D341Med (cell line): Measurements from ENCODE around the gene ATP5F1A.
"Not testable (repeated sequence)": the region's sequence is repeated elsewhere in the genome, so short reads cannot be mapped to it uniquely, and the experiment has no call there.

Source experiments
- DNase-seq: peaks from one replicate; pipeline ENCODE4 v3.0.0; 2012; ENCODE audit warnings: low spot score

Gene ATP5F1A

GRCh38 chr18:46097801-46098615 is at the start of gene ATP5F1A:
Gene ATP5F1A, minus strand, starts transcription at chr18:46098296. Its CDS starts 65 bp downstream, at chr18:46098231.
- DNase-seq: peak; percentile 94

- no peak for DNase-seq
Observed at GRCh38 chr18:46141199-46141598, 43.1 kb upstream of the ATP5F1A start.

GRCh38 chr18:46140173-46140572 is 42.1 kb upstream of the ATP5F1A start:
- DNase-seq: no peak

- DNase-seq: no peak
Observed at GRCh38 chr18:46134920-46135675, 37.0 kb upstream of the ATP5F1A start.

GRCh38 chr18:46133534-46133933 is 35.4 kb upstream of the ATP5F1A start:
- no peak for DNase-seq

- DNase-seq: not testable (repeated sequence)
Observed at GRCh38 chr18:46130549-46130948, 32.5 kb upstream of the ATP5F1A start.

GRCh38 chr18:46130061-46130460 is 32.0 kb upstream of the ATP5F1A start:
- DNase-seq: no peak

- not testable (repeated sequence) for DNase-seq
Observed at GRCh38 chr18:46126625-46127024, 28.5 kb upstream of the ATP5F1A start.

GRCh38 chr18:46113751-46114150 is 15.7 kb upstream of the ATP5F1A start:
- no peak for DNase-seq

GRCh38 chr18:46110406-46110805 is 12.3 kb upstream of the ATP5F1A start:
- no peak for DNase-seq

GRCh38 chr18:46109386-46109785 is 11.3 kb upstream of the ATP5F1A start:
- DNase-seq: no peak

GRCh38 chr18:46104128-46104911 is 6.2 kb upstream of the ATP5F1A start, which contains the start of gene HAUS1:
Gene HAUS1, plus strand, starts transcription at chr18:46104385. Its CDS starts 27 bp downstream, at chr18:46104412.
- peak; percentile 98 for DNase-seq

GRCh38 chr18:46099463-46099862 is 1.4 kb upstream of the ATP5F1A start:
- no peak for DNase-seq

- no peak for DNase-seq
Observed at GRCh38 chr18:46098616-46098933, 479 bp upstream of the ATP5F1A start.

GRCh38 chr18:46097431-46097800 is 680 bp downstream of the ATP5F1A start:
- DNase-seq: no peak

GRCh38 chr18:46096651-46097300 is 1.3 kb downstream of the ATP5F1A start:
- DNase-seq: no peak

GRCh38 chr18:46095532-46095931 is 2.6 kb downstream of the ATP5F1A start:
- DNase-seq: no peak

GRCh38 chr18:46088501-46088900 is 9.6 kb downstream of the ATP5F1A start:
- peak; percentile 62 for DNase-seq

GRCh38 chr18:46084431-46084830 is 13.7 kb downstream of the ATP5F1A start:
- no peak for DNase-seq

- DNase-seq: no peak
Observed at GRCh38 chr18:46080156-46080555, 17.9 kb downstream of the ATP5F1A start.

GRCh38 chr18:46079336-46079735 is 18.8 kb downstream of the ATP5F1A start:
- no peak for DNase-seq
